ACC112 (cell line): ENCODE data around the gene LGR5.

Experiments used
- H2AFZ ChIP-seq: fragments of 200-600 bp; sonication (generic); one replicate; pipeline ENCODE4 v1.6.0; 2017; ENCODE audit warnings: antibody characterized with exemption, low read length; ENCODE audit not compliant: unreplicated experiment
- H3K27ac ChIP-seq: fragments of 200-600 bp; sonication (generic); 2 replicates; pipeline ENCODE4 v1.5.1; 2014; ENCODE audit warnings: low read depth, mild to moderate bottlenecking, antibody characterized with exemption, low read length, moderate library complexity
- H3K27me3 ChIP-seq: fragments of 200-600 bp; sonication (generic); 2 replicates; pipeline ENCODE4 v1.6.1; 2014; ENCODE audit warnings: mild to moderate bottlenecking, antibody characterized with exemption, low read length, moderate library complexity, mixed read lengths; ENCODE audit not compliant: insufficient read depth
- H3K36me3 ChIP-seq: fragments of 200-600 bp; sonication (generic); 2 replicates; pipeline ENCODE4 v1.6.1; 2016; ENCODE audit warnings: mild to moderate bottlenecking, antibody characterized with exemption, low read length, moderate library complexity, mixed read lengths; ENCODE audit not compliant: insufficient read depth
- H3K4me1 ChIP-seq: fragments of 200-600 bp; sonication (generic); one replicate; pipeline ENCODE4 v1.6.1; 2016; ENCODE audit warnings: low read length, mixed read lengths; ENCODE audit not compliant: insufficient read depth, unreplicated experiment, control insufficient read depth
- H3K4me3 ChIP-seq: fragments of 200-600 bp; sonication (generic); 2 replicates; pipeline ENCODE4 v1.5.1; 2014; ENCODE audit warnings: mild to moderate bottlenecking, low read depth, low read length
- H3K79me2 ChIP-seq: fragments of 200-600 bp; sonication (generic); one replicate; pipeline ENCODE4 v1.6.0; 2016; ENCODE audit warnings: low read length; ENCODE audit not compliant: control insufficient read depth, unreplicated experiment, insufficient read depth

LGR5 gene

GRCh38 chr12:71439362-71439612 lies 311 bp upstream of the LGR5 start:
- no peaks in the 10 kb centered on the region for H3K79me2 ChIP-seq
- H3K27ac ChIP-seq: no peak overlapping the region
- H3K36me3 ChIP-seq: no peaks in the 10 kb centered on the region
- peak overlapping the region; percentile 34 for H2AFZ ChIP-seq
- H3K27me3 ChIP-seq: peaks cover 74% of the 10 kb centered on the region
- peak overlapping the region; percentile 62 for H3K4me3 ChIP-seq
- H3K4me1 ChIP-seq: peaks cover 4% of the 10 kb centered on the region

- no peak overlapping the region for H3K27ac ChIP-seq
- peaks cover 4% of the 10 kb centered on the region for H3K4me1 ChIP-seq
- H3K4me3 ChIP-seq: peak overlapping the region; percentile 62
- no peaks in the 10 kb centered on the region for H3K36me3 ChIP-seq
- no peak overlapping the region for H2AFZ ChIP-seq
- H3K79me2 ChIP-seq: no peaks in the 10 kb centered on the region
- peaks cover 83% of the 10 kb centered on the region for H3K27me3 ChIP-seq
These were observed 756 bp downstream of the LGR5 start for GRCh38 chr12:71440345-71440762.

GRCh38 chr12:71440763-71441748 lies 1.5 kb downstream of the LGR5 start:
- Histone ChIP-seq H3K4me3 (peak overlapping the region; percentile 62), H2AFZ (no peak overlapping the region), H3K27me3 (peaks cover 90% of the 10 kb centered on the region), H3K4me1 (peaks cover 4% of the 10 kb centered on the region), H3K27ac (no peak overlapping the region), H3K79me2 (no peaks in the 10 kb centered on the region), H3K36me3 (no peaks in the 10 kb centered on the region)

GRCh38 chr12:71441836-71442566 lies 2.4 kb downstream of the LGR5 start:
- no peak overlapping the region for H2AFZ ChIP-seq
- no peaks in the 10 kb centered on the region for H3K79me2 ChIP-seq
- no peak overlapping the region for H3K27ac ChIP-seq
- H3K4me1 ChIP-seq: peaks cover 4% of the 10 kb centered on the region
- peaks cover 97% of the 10 kb centered on the region for H3K27me3 ChIP-seq
- H3K4me3 ChIP-seq: no peak overlapping the region
- no peaks in the 10 kb centered on the region for H3K36me3 ChIP-seq

GRCh38 chr12:71442567-71442931 lies 3.0 kb downstream of the LGR5 start:
- peaks cover 97% of the 10 kb centered on the region for H3K27me3 ChIP-seq
- H3K36me3 ChIP-seq: no peaks in the 10 kb centered on the region
- no peak overlapping the region for H2AFZ ChIP-seq
- peaks cover 4% of the 10 kb centered on the region for H3K4me1 ChIP-seq
- H3K4me3 ChIP-seq: no peak overlapping the region
- H3K27ac ChIP-seq: no peak overlapping the region
- no peaks in the 10 kb centered on the region for H3K79me2 ChIP-seq

- Histone ChIP-seq H3K79me2 (no peaks in the 10 kb centered on the region), H2AFZ (no peak overlapping the region), H3K4me3 (no peak overlapping the region), H3K4me1 (no peaks in the 10 kb centered on the region), H3K36me3 (no peaks in the 10 kb centered on the region), H3K27ac (no peak overlapping the region), H3K27me3 (peaks cover 90% of the 10 kb centered on the region)
These were observed 5.5 kb downstream of the LGR5 start for GRCh38 chr12:71445071-71445470.

- Histone ChIP-seq H3K27me3 (peaks cover 83% of the 10 kb centered on the region), H3K79me2 (no peaks in the 10 kb centered on the region), H2AFZ (no peak overlapping the region), H3K27ac (no peak overlapping the region), H3K4me3 (no peak overlapping the region), H3K4me1 (no peaks in the 10 kb centered on the region), H3K36me3 (no peaks in the 10 kb centered on the region)
These were observed 8.1 kb downstream of the LGR5 start for GRCh38 chr12:71447691-71448132.

- Histone ChIP-seq H3K4me3 (no peak overlapping the region), H3K36me3 (no peaks in the 10 kb centered on the region), H3K4me1 (no peaks in the 10 kb centered on the region), H2AFZ (no peak overlapping the region), H3K79me2 (no peaks in the 10 kb centered on the region), H3K27ac (no peak overlapping the region), H3K27me3 (peaks cover 83% of the 10 kb centered on the region)
These were observed 8.6 kb downstream of the LGR5 start for GRCh38 chr12:71448150-71448581.

GRCh38 chr12:71449373-71450070 lies 9.9 kb downstream of the LGR5 start:
- no peak overlapping the region for H2AFZ ChIP-seq
- no peaks in the 10 kb centered on the region for H3K79me2 ChIP-seq
- no peak overlapping the region for H3K4me3 ChIP-seq
- no peaks in the 10 kb centered on the region for H3K4me1 ChIP-seq
- H3K27ac ChIP-seq: no peak overlapping the region
- peaks cover 84% of the 10 kb centered on the region for H3K27me3 ChIP-seq
- H3K36me3 ChIP-seq: no peaks in the 10 kb centered on the region

GRCh38 chr12:71452006-71452405 lies 12.4 kb downstream of the LGR5 start:
- H3K36me3 ChIP-seq: no peaks in the 10 kb centered on the region
- H3K27me3 ChIP-seq: peaks cover 79% of the 10 kb centered on the region
- H3K4me3 ChIP-seq: no peak overlapping the region
- H2AFZ ChIP-seq: no peak overlapping the region
- H3K79me2 ChIP-seq: no peaks in the 10 kb centered on the region
- H3K4me1 ChIP-seq: no peaks in the 10 kb centered on the region
- no peak overlapping the region for H3K27ac ChIP-seq
